Brain microvascular endothelial cell (primary cell): ENCODE data around the gene ARFGAP1.
A peak's percentile ranks its signal among the peaks of the same experiment; 100 is the strongest.

Source experiments
- DNase-seq: peaks from one replicate; pipeline ENCODE4 v3.0.0-alpha.2; 2020
- H3K27ac ChIP-seq: fragments of 250-450 bp; sonication (Bioruptor Pico); 2 replicates; pipeline ENCODE4 v1.5.1; 2020; ENCODE audit warnings: mild to moderate bottlenecking, moderate library complexity
- H3K27me3 ChIP-seq: fragments of 250-450 bp; sonication (Bioruptor Pico); replicated peaks from 2 replicates; pipeline ENCODE4 v1.5.1; 2020; ENCODE audit warnings: mild to moderate bottlenecking
- H3K36me3 ChIP-seq: fragments of 250-450 bp; sonication (Bioruptor Pico); replicated peaks from 2 replicates; pipeline ENCODE4 v1.5.1; 2020; ENCODE audit warnings: mild to moderate bottlenecking
- H3K4me3 ChIP-seq: 2 replicates; pipeline ENCODE4 v1.5.1; 2011; ENCODE audit warnings: low read depth, mild to moderate bottlenecking, control low read depth, low read length, moderate library complexity
- in situ Hi-C: cut with HindIII; loops from 2 replicates; pipeline ENCODE4 v1.10.0; 2017; ENCODE audit warnings: low sequenced_read_pairs, low pct_ligation_motif_present
- TF ChIP-seq, protein P1 (sequence below): IDR thresholded peaks from 2 replicates; pipeline ENCODE4 v1.5.1; 2011; ENCODE audit warnings: low read depth, mild to moderate bottlenecking, moderate library complexity, low read length, control low read depth, inconsistent platforms; ENCODE audit errors: missing control alignments

The ARFGAP1 gene

GRCh38 chr20:63295422-63295821, 22.8 kb downstream of the ARFGAP1 start:
- TF ChIP-seq, protein P1, sequence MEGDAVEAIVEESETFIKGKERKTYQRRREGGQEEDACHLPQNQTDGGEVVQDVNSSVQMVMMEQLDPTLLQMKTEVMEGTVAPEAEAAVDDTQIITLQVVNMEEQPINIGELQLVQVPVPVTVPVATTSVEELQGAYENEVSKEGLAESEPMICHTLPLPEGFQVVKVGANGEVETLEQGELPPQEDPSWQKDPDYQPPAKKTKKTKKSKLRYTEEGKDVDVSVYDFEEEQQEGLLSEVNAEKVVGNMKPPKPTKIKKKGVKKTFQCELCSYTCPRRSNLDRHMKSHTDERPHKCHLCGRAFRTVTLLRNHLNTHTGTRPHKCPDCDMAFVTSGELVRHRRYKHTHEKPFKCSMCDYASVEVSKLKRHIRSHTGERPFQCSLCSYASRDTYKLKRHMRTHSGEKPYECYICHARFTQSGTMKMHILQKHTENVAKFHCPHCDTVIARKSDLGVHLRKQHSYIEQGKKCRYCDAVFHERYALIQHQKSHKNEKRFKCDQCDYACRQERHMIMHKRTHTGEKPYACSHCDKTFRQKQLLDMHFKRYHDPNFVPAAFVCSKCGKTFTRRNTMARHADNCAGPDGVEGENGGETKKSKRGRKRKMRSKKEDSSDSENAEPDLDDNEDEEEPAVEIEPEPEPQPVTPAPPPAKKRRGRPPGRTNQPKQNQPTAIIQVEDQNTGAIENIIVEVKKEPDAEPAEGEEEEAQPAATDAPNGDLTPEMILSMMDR = peak; percentile 24
- in situ Hi-C loops = no loop called here
- Histone ChIP-seq H3K36me3 (no peaks in the 10 kb centered on the region), H3K27ac (no peak overlapping the region), H3K4me3 (no peak overlapping the region), H3K27me3 (peaks cover 22% of the 10 kb centered on the region)
- DNase-seq = no peak

DNA sequence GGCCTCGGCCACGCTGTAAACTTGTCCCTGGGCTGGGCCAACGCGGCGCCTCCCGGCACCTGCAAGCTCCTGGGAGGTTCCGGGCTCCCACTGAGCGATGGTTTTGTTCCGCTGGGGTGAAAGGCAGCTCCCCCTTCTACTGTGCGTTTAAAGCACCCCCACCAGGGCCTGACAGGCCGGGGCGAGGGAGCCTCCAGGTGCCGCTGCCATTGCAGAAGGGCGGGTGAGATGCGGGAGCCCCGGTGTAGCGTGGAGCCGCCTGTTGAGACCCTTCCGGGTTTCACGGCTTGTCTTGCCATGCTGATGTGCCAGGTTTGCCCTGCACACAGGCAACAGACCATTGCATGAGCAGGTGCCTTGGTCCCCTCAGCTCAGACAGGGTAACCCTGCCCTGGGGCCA, 23.2 kb downstream of the ARFGAP1 start:
- Histone ChIP-seq H3K4me3 (no peak overlapping the region), H3K36me3 (no peaks in the 10 kb centered on the region), H3K27ac (no peak overlapping the region), H3K27me3 (peaks cover 22% of the 10 kb centered on the region)
- no peak for DNase-seq
- TF ChIP-seq, protein P1 = no peak
- in situ Hi-C loops = no loop called here

- no peaks in the 10 kb centered on the region for H3K36me3 ChIP-seq
- no peak for DNase-seq
- H3K27me3 ChIP-seq = peaks cover 22% of the 10 kb centered on the region
- TF ChIP-seq, protein P1 = no peak
- H3K4me3 ChIP-seq = no peak overlapping the region
- in situ Hi-C loops = no loop called here
- H3K27ac ChIP-seq = no peak overlapping the region
Observed at GRCh38 chr20:63296531-63297299, 24.1 kb downstream of the ARFGAP1 start.

DNA sequence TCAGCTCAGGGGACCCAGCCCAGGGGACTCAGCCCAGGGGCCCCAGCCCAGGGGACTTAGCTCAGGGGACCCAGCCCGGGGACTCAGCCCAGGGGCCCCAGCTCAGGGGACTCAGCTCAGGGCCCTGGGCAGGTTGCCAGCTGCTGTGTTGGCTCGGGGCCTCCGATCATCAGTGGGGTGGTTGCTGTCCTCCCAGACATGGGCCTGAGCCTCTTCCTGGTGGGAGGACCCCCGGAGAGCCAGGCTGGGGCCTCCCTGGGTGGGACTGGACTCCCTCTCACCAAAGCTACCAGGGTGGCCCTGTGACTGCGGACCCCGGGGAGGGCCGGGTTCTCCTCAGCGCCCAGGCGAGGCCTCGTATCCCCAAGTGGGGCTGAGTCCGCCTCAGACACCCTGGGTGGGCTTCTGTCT, 24.8 kb downstream of the ARFGAP1 start:
- H3K27me3 ChIP-seq = peaks cover 22% of the 10 kb centered on the region
- no peaks in the 10 kb centered on the region for H3K36me3 ChIP-seq
- in situ Hi-C loops = no loop called here
- TF ChIP-seq, protein P1 = no peak
- no peak overlapping the region for H3K4me3 ChIP-seq
- no peak for DNase-seq
- no peak overlapping the region for H3K27ac ChIP-seq

DNA sequence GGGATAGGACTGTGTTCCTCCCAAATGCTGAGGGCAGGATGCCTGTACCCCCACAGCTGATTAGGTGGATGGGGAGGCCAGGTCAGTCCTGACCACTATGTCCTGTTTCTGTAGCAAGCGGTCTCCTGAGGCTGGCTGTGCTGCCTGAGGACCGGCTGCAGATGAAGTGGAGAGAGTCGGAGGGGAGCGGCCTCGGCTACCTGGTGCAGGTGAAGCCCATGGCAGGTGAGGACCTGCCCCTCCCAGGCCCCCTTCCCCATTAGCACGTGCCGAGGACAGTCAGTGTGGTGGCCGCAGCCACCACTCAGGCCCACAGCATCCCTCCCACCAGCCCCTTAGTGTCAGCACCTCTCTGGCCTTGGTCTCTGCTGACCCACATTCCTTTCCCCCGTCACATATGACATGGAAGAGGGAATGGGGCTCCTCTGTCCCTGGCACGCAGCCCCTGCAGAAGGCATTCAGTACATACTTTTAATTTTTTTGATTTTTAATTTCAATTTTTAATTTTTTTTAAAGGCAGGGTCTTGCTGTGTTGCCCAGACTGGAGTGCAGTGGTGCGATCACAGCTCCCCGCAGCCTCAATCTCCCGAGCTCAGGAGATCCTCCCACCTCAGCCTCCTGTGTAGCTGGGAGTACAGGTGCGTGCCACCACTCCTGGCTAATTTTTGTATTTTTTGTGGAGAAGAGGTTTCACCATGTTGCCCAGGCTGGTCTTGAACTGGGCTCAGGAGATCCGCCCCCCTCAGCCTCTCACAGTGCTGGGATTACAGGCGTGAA, 25.4 kb downstream of the ARFGAP1 start:
- no peaks in the 10 kb centered on the region for H3K36me3 ChIP-seq
- in situ Hi-C loops = no loop called here
- peaks cover 22% of the 10 kb centered on the region for H3K27me3 ChIP-seq

More for the DNA sequence above, 25.4 kb downstream of the ARFGAP1 start:
- no peak overlapping the region for H3K4me3 ChIP-seq
- no peak for DNase-seq
- TF ChIP-seq, protein P1 = no peak
- H3K27ac ChIP-seq = no peak overlapping the region
